Activated CD8-positive, alpha-beta T cell treated with anti-CD3 and anti-CD28 coated beads, Interleukin-2, amount 10 ng/mL, durations not matched to agents 7 days and 5 days (primary cell): Measurements from ENCODE around the gene CDH22. TPM values are rescaled to one million over a fixed set of nuclear protein-coding genes. Genes with fewer than 3 reads are reported as not detected.

ENCODE experiments used
- ATAC-seq: fragments of 150-1000 bp; cut with Tn5 transposase; one replicate; pipeline ENCODE4 v1.10.0; 2021; ENCODE audit warnings: moderate library complexity
- CTCF ChIA-PET: fragments of 350-600 bp; sonication (Branson Sonifier 250); formaldehyde crosslinking; loops from one replicate; lab custom pipeline; 2021; ENCODE audit warnings: antibody characterized with exemption; lab: Charles Lee
- POLR2A ChIA-PET: fragments of 350-600 bp; sonication (Branson Sonifier 250); formaldehyde crosslinking; loops from one replicate; lab custom pipeline; 2021; ENCODE audit warnings: antibody characterized with exemption; lab: Charles Lee
- DNase-seq: peaks from one replicate; pipeline ENCODE4 v3.0.0-alpha.2; 2020
- H3K27ac Mint-ChIP-seq: one replicate; pipeline ENCODE4 v1.8.0; 2021; ENCODE audit warnings: mild to moderate bottlenecking, mixed read lengths
- H3K27me3 Mint-ChIP-seq: one replicate; pipeline ENCODE4 v1.8.0; 2021; ENCODE audit warnings: low read depth, mixed read lengths
- H3K36me3 Mint-ChIP-seq: one replicate; pipeline ENCODE4 v1.8.0; 2021; ENCODE audit warnings: low read depth, mixed read lengths
- H3K4me1 Mint-ChIP-seq: one replicate; pipeline ENCODE4 v1.8.0; 2021; ENCODE audit warnings: low read depth, mixed read lengths
- H3K4me3 Mint-ChIP-seq: one replicate; pipeline ENCODE4 v1.8.0; 2021; ENCODE audit warnings: mild to moderate bottlenecking, mixed read lengths
- H3K9me3 Mint-ChIP-seq: one replicate; pipeline ENCODE4 v1.8.0; 2022; ENCODE audit warnings: mixed read lengths; ENCODE audit not compliant: insufficient read depth
- total RNA-seq, 2 experiments: library from RNA; stranded (reverse); gene quantifications; one replicate each; pipeline ENCODE4 v1.2.3, GENCODE V29; 2021

Gene CDH22
- total RNA-seq, 2 experiments from 2014 or later, result not detected

- H3K36me3 Mint-ChIP-seq, result no peaks in the 10 kb centered on the region
- no peak overlapping the region for H3K27ac Mint-ChIP-seq
- no peak for ATAC-seq
- no peak for DNase-seq
- H3K27me3 Mint-ChIP-seq, result peaks cover 33% of the 10 kb centered on the region
- no peaks in the 10 kb centered on the region for H3K4me1 Mint-ChIP-seq
- POLR2A ChIA-PET, result no interaction called here
- CTCF ChIA-PET, result no interaction called here
- H3K9me3 Mint-ChIP-seq, result no peaks in the 10 kb centered on the region
- no peak overlapping the region for H3K4me3 Mint-ChIP-seq
These were observed 35.8 kb downstream of the CDH22 start for GRCh38 chr20:46272389-46273047.

GRCh38 chr20:46270977-46271744 lies 37.1 kb downstream of the CDH22 start:
- H3K4me1 Mint-ChIP-seq, result no peaks in the 10 kb centered on the region
- peaks cover 26% of the 10 kb centered on the region for H3K27me3 Mint-ChIP-seq
- no peak for DNase-seq
- CTCF ChIA-PET, result no interaction called here
- no peaks in the 10 kb centered on the region for H3K9me3 Mint-ChIP-seq
- H3K36me3 Mint-ChIP-seq, result no peaks in the 10 kb centered on the region
- POLR2A ChIA-PET, result no interaction called here
- no peak overlapping the region for H3K4me3 Mint-ChIP-seq
- no peak for ATAC-seq
- H3K27ac Mint-ChIP-seq, result no peak overlapping the region

- DNase-seq (no peak), ATAC-seq (no peak)
- no peaks in the 10 kb centered on the region for H3K36me3 Mint-ChIP-seq
- H3K27me3 Mint-ChIP-seq, result peaks cover 28% of the 10 kb centered on the region
- POLR2A ChIA-PET, result no interaction called here
- H3K27ac Mint-ChIP-seq, result no peak overlapping the region
- H3K4me3 Mint-ChIP-seq, result no peak overlapping the region
- H3K9me3 Mint-ChIP-seq, result no peaks in the 10 kb centered on the region
- H3K4me1 Mint-ChIP-seq, result no peaks in the 10 kb centered on the region
- CTCF ChIA-PET, result no interaction called here
These were observed 38.9 kb downstream of the CDH22 start for GRCh38 chr20:46269372-46269771.

GRCh38 chr20:46268662-46269061 lies 39.6 kb downstream of the CDH22 start:
- H3K27ac Mint-ChIP-seq, result no peak overlapping the region
- DNase-seq (no peak), ATAC-seq (no peak)
- no peaks in the 10 kb centered on the region for H3K4me1 Mint-ChIP-seq
- ChIA-PET POLR2A (no interaction called here), CTCF (no interaction called here)
- no peaks in the 10 kb centered on the region for H3K9me3 Mint-ChIP-seq
- no peak overlapping the region for H3K4me3 Mint-ChIP-seq
- H3K36me3 Mint-ChIP-seq, result no peaks in the 10 kb centered on the region
- H3K27me3 Mint-ChIP-seq, result peaks cover 28% of the 10 kb centered on the region

- CTCF ChIA-PET, result no interaction called here
- no peaks in the 10 kb centered on the region for H3K9me3 Mint-ChIP-seq
- ATAC-seq, result no peak
- H3K27me3 Mint-ChIP-seq, result peaks cover 25% of the 10 kb centered on the region
- H3K4me3 Mint-ChIP-seq, result no peak overlapping the region
- POLR2A ChIA-PET, result no interaction called here
- H3K27ac Mint-ChIP-seq, result no peak overlapping the region
- H3K4me1 Mint-ChIP-seq, result no peaks in the 10 kb centered on the region
- DNase-seq, result no peak
- H3K36me3 Mint-ChIP-seq, result no peaks in the 10 kb centered on the region
These were observed 40.1 kb downstream of the CDH22 start for GRCh38 chr20:46268131-46268614.

GRCh38 chr20:46267108-46268105 lies 40.9 kb downstream of the CDH22 start:
- no peaks in the 10 kb centered on the region for H3K36me3 Mint-ChIP-seq
- no peak for DNase-seq
- ChIA-PET CTCF (no interaction called here), POLR2A (no interaction called here)
- ATAC-seq, result no peak
- no peak overlapping the region for H3K27ac Mint-ChIP-seq
- no peaks in the 10 kb centered on the region for H3K9me3 Mint-ChIP-seq
- no peaks in the 10 kb centered on the region for H3K4me1 Mint-ChIP-seq
- H3K27me3 Mint-ChIP-seq, result peaks cover 26% of the 10 kb centered on the region
- no peak overlapping the region for H3K4me3 Mint-ChIP-seq

GRCh38 chr20:46265539-46265938 lies 42.8 kb downstream of the CDH22 start:
- no peak for ATAC-seq
- H3K27ac Mint-ChIP-seq, result no peak overlapping the region
- no peaks in the 10 kb centered on the region for H3K9me3 Mint-ChIP-seq
- no peak overlapping the region for H3K4me3 Mint-ChIP-seq
- peaks cover 12% of the 10 kb centered on the region for H3K27me3 Mint-ChIP-seq
- CTCF ChIA-PET, result no interaction called here
- no peaks in the 10 kb centered on the region for H3K36me3 Mint-ChIP-seq
- DNase-seq, result no peak
- H3K4me1 Mint-ChIP-seq, result no peaks in the 10 kb centered on the region
- POLR2A ChIA-PET, result no interaction called here

- POLR2A ChIA-PET, result no interaction called here
- no peaks in the 10 kb centered on the region for H3K4me1 Mint-ChIP-seq
- no peak for ATAC-seq
- H3K27ac Mint-ChIP-seq, result no peak overlapping the region
- H3K36me3 Mint-ChIP-seq, result no peaks in the 10 kb centered on the region
- no peak overlapping the region for H3K4me3 Mint-ChIP-seq
- no peaks in the 10 kb centered on the region for H3K9me3 Mint-ChIP-seq
- DNase-seq, result no peak
- CTCF ChIA-PET, result no interaction called here
- peaks cover 8% of the 10 kb centered on the region for H3K27me3 Mint-ChIP-seq
These were observed 43.7 kb downstream of the CDH22 start for GRCh38 chr20:46264391-46265266.

- CTCF ChIA-PET, result no interaction called here
- H3K4me3 Mint-ChIP-seq, result no peak overlapping the region
- POLR2A ChIA-PET, result no interaction called here
- H3K27me3 Mint-ChIP-seq, result peaks cover 10% of the 10 kb centered on the region
- ATAC-seq (no peak), DNase-seq (no peak)
- H3K27ac Mint-ChIP-seq, result no peak overlapping the region
- no peaks in the 10 kb centered on the region for H3K36me3 Mint-ChIP-seq
- H3K4me1 Mint-ChIP-seq, result no peaks in the 10 kb centered on the region
- no peaks in the 10 kb centered on the region for H3K9me3 Mint-ChIP-seq
These were observed 46.6 kb downstream of the CDH22 start for GRCh38 chr20:46261456-46262253.

- POLR2A ChIA-PET, result no interaction called here
- no peaks in the 10 kb centered on the region for H3K9me3 Mint-ChIP-seq
- DNase-seq, result no peak
- H3K4me3 Mint-ChIP-seq, result no peak overlapping the region
- CTCF ChIA-PET, result no interaction called here
- ATAC-seq, result no peak
- no peaks in the 10 kb centered on the region for H3K36me3 Mint-ChIP-seq
- H3K4me1 Mint-ChIP-seq, result no peaks in the 10 kb centered on the region
- H3K27ac Mint-ChIP-seq, result no peak overlapping the region
- H3K27me3 Mint-ChIP-seq, result peaks cover 10% of the 10 kb centered on the region
These were observed 47.3 kb downstream of the CDH22 start for GRCh38 chr20:46260936-46261454.
